HL-60 (cell line): ENCODE data around the gene TMEM130.

Source experiments
- CTCF ChIP-seq: IDR thresholded peaks from one replicate; pipeline ENCODE4 v1.5.1; 2011; ENCODE audit warnings: low read length, control low read depth, inconsistent platforms; ENCODE audit not compliant: insufficient read depth
- POLR2AphosphoS5 ChIP-seq: IDR thresholded peaks from 2 replicates; pipeline ENCODE4 v1.6.1; 2012; ENCODE audit warnings: low read depth

DNA sequence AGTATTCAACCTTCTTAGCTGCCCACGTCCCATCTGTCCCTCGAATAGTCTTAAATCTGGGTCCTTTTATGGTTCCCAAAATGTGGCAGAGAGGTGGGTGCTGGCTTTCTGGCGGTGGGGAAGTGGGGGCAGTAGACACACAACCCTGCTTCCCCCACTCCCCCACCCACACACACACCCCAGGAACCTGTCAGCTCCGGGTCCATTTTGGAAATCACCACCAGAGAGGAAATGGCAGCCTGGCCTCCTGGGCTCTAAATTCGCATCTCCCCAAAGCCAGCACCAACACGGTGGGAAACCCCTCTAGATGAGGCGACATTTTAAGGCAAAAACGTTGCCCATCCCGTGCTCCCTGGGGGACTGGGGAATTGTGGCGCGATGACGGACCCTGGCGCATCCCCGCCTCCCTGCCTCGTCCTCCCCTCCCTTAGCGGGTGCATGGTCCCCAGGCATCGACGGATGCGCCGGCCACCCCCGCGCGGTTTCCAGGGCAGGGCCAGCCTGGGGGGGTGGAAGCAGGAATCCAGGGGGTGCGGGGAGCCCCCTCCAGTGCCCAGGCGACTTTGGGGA, 702 bp downstream of the TMEM130 start:
- TF ChIP-seq CTCF, result no peak
- TF ChIP-seq POLR2AphosphoS5, result no peak
